Activated T-cell treated with anti-CD3 and anti-CD28 coated beads, Interleukin-2, amount 50 U/mL, for 24 hours (primary cell): ENCODE measurements around the gene ALG9.

Source experiments
- DNase-seq: peaks from one replicate; pipeline ENCODE4 v3.0.0-alpha.2; 2020
- H3K27ac Mint-ChIP-seq: 2 replicates; pipeline ENCODE4 v1.8.0; 2020; ENCODE audit warnings: mild to moderate bottlenecking, mixed read lengths
- H3K27me3 Mint-ChIP-seq: 2 replicates; pipeline ENCODE4 v1.8.0; 2020; ENCODE audit warnings: mixed read lengths
- H3K36me3 Mint-ChIP-seq: 2 replicates; pipeline ENCODE4 v1.8.0; 2020; ENCODE audit warnings: low read depth, mixed read lengths
- H3K4me1 Mint-ChIP-seq: 2 replicates; pipeline ENCODE4 v1.8.0; 2020; ENCODE audit warnings: low read depth, mixed read lengths
- H3K4me3 Mint-ChIP-seq: 2 replicates; pipeline ENCODE4 v1.8.0; 2020; ENCODE audit warnings: mild to moderate bottlenecking, moderate library complexity, mixed read lengths
- H3K9me3 Mint-ChIP-seq: 2 replicates; pipeline ENCODE4 v1.8.0; 2020; ENCODE audit warnings: mixed read lengths

Gene ALG9

GRCh38 chr11:111852103-111852502, 19.3 kb downstream of the ALG9 start:
- Mint-ChIP-seq H3K27ac (no peak overlapping the region), H3K27me3 (no peaks in the 10 kb centered on the region), H3K36me3 (peaks cover 81% of the 10 kb centered on the region), H3K9me3 (no peaks in the 10 kb centered on the region), H3K4me3 (no peak overlapping the region), H3K4me1 (no peaks in the 10 kb centered on the region)
- no peak for DNase-seq

GRCh38 chr11:111851636-111852035, 19.7 kb downstream of the ALG9 start:
- Mint-ChIP-seq H3K4me3 (no peak overlapping the region), H3K9me3 (no peaks in the 10 kb centered on the region), H3K4me1 (peaks cover 3% of the 10 kb centered on the region), H3K27me3 (no peaks in the 10 kb centered on the region), H3K27ac (no peak overlapping the region), H3K36me3 (peaks cover 84% of the 10 kb centered on the region)
- DNase-seq = no peak

- no peak overlapping the region for H3K27ac Mint-ChIP-seq
- no peak for DNase-seq
- peaks cover 88% of the 10 kb centered on the region for H3K36me3 Mint-ChIP-seq
- no peak overlapping the region for H3K4me3 Mint-ChIP-seq
- H3K9me3 Mint-ChIP-seq = no peaks in the 10 kb centered on the region
- peaks cover 4% of the 10 kb centered on the region for H3K4me1 Mint-ChIP-seq
- H3K27me3 Mint-ChIP-seq = no peaks in the 10 kb centered on the region
Measured at GRCh38 chr11:111851067-111851466, 20.3 kb downstream of the ALG9 start.

GRCh38 chr11:111849631-111850030, 21.8 kb downstream of the ALG9 start:
- Mint-ChIP-seq H3K27me3 (no peaks in the 10 kb centered on the region), H3K9me3 (no peaks in the 10 kb centered on the region), H3K4me1 (peaks cover 4% of the 10 kb centered on the region), H3K36me3 (peaks cover 89% of the 10 kb centered on the region), H3K4me3 (no peak overlapping the region), H3K27ac (no peak overlapping the region)
- DNase-seq = no peak

GRCh38 chr11:111846636-111847035, 24.7 kb downstream of the ALG9 start:
- no peaks in the 10 kb centered on the region for H3K27me3 Mint-ChIP-seq
- peaks cover 89% of the 10 kb centered on the region for H3K36me3 Mint-ChIP-seq
- H3K9me3 Mint-ChIP-seq = no peaks in the 10 kb centered on the region
- no peak overlapping the region for H3K4me3 Mint-ChIP-seq
- H3K27ac Mint-ChIP-seq = peak overlapping the region; percentile 70
- DNase-seq = no peak
- H3K4me1 Mint-ChIP-seq = peaks cover 4% of the 10 kb centered on the region

- peaks cover 8% of the 10 kb centered on the region for H3K4me1 Mint-ChIP-seq
- no peaks in the 10 kb centered on the region for H3K9me3 Mint-ChIP-seq
- H3K36me3 Mint-ChIP-seq = peaks cover 89% of the 10 kb centered on the region
- no peak overlapping the region for H3K4me3 Mint-ChIP-seq
- H3K27ac Mint-ChIP-seq = peak overlapping the region; percentile 52
- DNase-seq = no peak
- no peaks in the 10 kb centered on the region for H3K27me3 Mint-ChIP-seq
Measured at GRCh38 chr11:111846063-111846462, 25.3 kb downstream of the ALG9 start.

- Mint-ChIP-seq H3K27ac (no peak overlapping the region), H3K27me3 (no peaks in the 10 kb centered on the region), H3K9me3 (no peaks in the 10 kb centered on the region), H3K4me1 (peaks cover 9% of the 10 kb centered on the region), H3K4me3 (no peak overlapping the region), H3K36me3 (peaks cover 91% of the 10 kb centered on the region)
- DNase-seq = no peak
Measured at GRCh38 chr11:111845276-111846028, 25.9 kb downstream of the ALG9 start.

- DNase-seq = no peak
- Mint-ChIP-seq H3K4me3 (no peak overlapping the region), H3K36me3 (peaks cover 87% of the 10 kb centered on the region), H3K9me3 (no peaks in the 10 kb centered on the region), H3K4me1 (peaks cover 9% of the 10 kb centered on the region), H3K27ac (no peak overlapping the region), H3K27me3 (no peaks in the 10 kb centered on the region)
Measured at GRCh38 chr11:111843661-111844060, 27.7 kb downstream of the ALG9 start.

- Mint-ChIP-seq H3K27me3 (no peaks in the 10 kb centered on the region), H3K9me3 (no peaks in the 10 kb centered on the region), H3K4me1 (peaks cover 16% of the 10 kb centered on the region), H3K27ac (no peak overlapping the region), H3K4me3 (no peak overlapping the region), H3K36me3 (peaks cover 84% of the 10 kb centered on the region)
- peak; percentile 86 for DNase-seq
Measured at GRCh38 chr11:111841370-111842053, 29.9 kb downstream of the ALG9 start.

- Mint-ChIP-seq H3K9me3 (no peaks in the 10 kb centered on the region), H3K36me3 (peaks cover 84% of the 10 kb centered on the region), H3K27ac (no peak overlapping the region), H3K4me3 (no peak overlapping the region), H3K4me1 (peaks cover 17% of the 10 kb centered on the region), H3K27me3 (no peaks in the 10 kb centered on the region)
- no peak for DNase-seq
Measured at GRCh38 chr11:111840143-111840542, 31.2 kb downstream of the ALG9 start.

- no peak for DNase-seq
- Mint-ChIP-seq H3K4me1 (peaks cover 17% of the 10 kb centered on the region), H3K36me3 (peaks cover 84% of the 10 kb centered on the region), H3K27ac (no peak overlapping the region), H3K4me3 (no peak overlapping the region), H3K27me3 (no peaks in the 10 kb centered on the region), H3K9me3 (no peaks in the 10 kb centered on the region)
Measured at GRCh38 chr11:111838054-111838453, 33.3 kb downstream of the ALG9 start.

GRCh38 chr11:111837366-111837891, 34.0 kb downstream of the ALG9 start:
- H3K9me3 Mint-ChIP-seq = no peaks in the 10 kb centered on the region
- H3K36me3 Mint-ChIP-seq = peaks cover 87% of the 10 kb centered on the region

GRCh38 chr11:111836721-111837120, 34.7 kb downstream of the ALG9 start:
- Mint-ChIP-seq H3K4me3 (no peak overlapping the region), H3K36me3 (peaks cover 84% of the 10 kb centered on the region), H3K27me3 (no peaks in the 10 kb centered on the region), H3K4me1 (peaks cover 17% of the 10 kb centered on the region), H3K27ac (no peak overlapping the region), H3K9me3 (no peaks in the 10 kb centered on the region)
- DNase-seq = no peak

More at GRCh38 chr11:111837366-111837891, 34.0 kb downstream of the ALG9 start:
- Mint-ChIP-seq H3K4me1 (peaks cover 17% of the 10 kb centered on the region), H3K27ac (no peak overlapping the region), H3K4me3 (no peak overlapping the region), H3K27me3 (no peaks in the 10 kb centered on the region)
- no peak for DNase-seq

- H3K27ac Mint-ChIP-seq = no peak overlapping the region
- H3K36me3 Mint-ChIP-seq = peaks cover 84% of the 10 kb centered on the region
- no peak overlapping the region for H3K4me3 Mint-ChIP-seq
- no peaks in the 10 kb centered on the region for H3K9me3 Mint-ChIP-seq
- DNase-seq = no peak
- H3K4me1 Mint-ChIP-seq = peaks cover 14% of the 10 kb centered on the region
- no peaks in the 10 kb centered on the region for H3K27me3 Mint-ChIP-seq
Measured at GRCh38 chr11:111836162-111836561, 35.2 kb downstream of the ALG9 start.

- no peaks in the 10 kb centered on the region for H3K9me3 Mint-ChIP-seq
- peaks cover 12% of the 10 kb centered on the region for H3K4me1 Mint-ChIP-seq
- DNase-seq = no peak
- H3K36me3 Mint-ChIP-seq = peaks cover 82% of the 10 kb centered on the region
- H3K4me3 Mint-ChIP-seq = no peak overlapping the region
- H3K27me3 Mint-ChIP-seq = no peaks in the 10 kb centered on the region
- no peak overlapping the region for H3K27ac Mint-ChIP-seq
Measured at GRCh38 chr11:111835665-111836064, 35.7 kb downstream of the ALG9 start.
